ENCODE results near the gene MYO15B. TPM values are rescaled to one million over a fixed set of nuclear protein-coding genes. Genes with fewer than 3 reads are reported as not detected.

MYO15B gene
- total RNA-seq, 1 experiment from 2014 or later: under 0.01 TPM

GRCh38 chr17:75664099-75664549 is 76.5 kb downstream of the MYO15B start:
- DNase-seq (ENCODE audit: low read depth): no peak

GRCh38 chr17:75665981-75666380 is 78.4 kb downstream of the MYO15B start:
- no peak for DNase-seq (ENCODE audit: low read depth)

GRCh38 chr17:75666959-75667790 is 79.6 kb downstream of the MYO15B start, which contains the start of the genes RECQL5 and SAP30BP:
Gene RECQL5 (minus strand): TSS chr17:75667154. CDS start chr17:75666557, 597 bp downstream.
Gene SAP30BP (plus strand): TSS chr17:75667338. CDS start chr17:75667373, 35 bp downstream.
- peak; percentile 98 for DNase-seq (ENCODE audit: low read depth)

GRCh38 chr17:75667825-75668224 is 80.2 kb downstream of the MYO15B start:
- DNase-seq (ENCODE audit: low read depth): no peak

- no peak for DNase-seq (ENCODE audit: low read depth)
These were observed 80.9 kb downstream of the MYO15B start for GRCh38 chr17:75668489-75668888.

GRCh38 chr17:75670868-75671267 is 83.3 kb downstream of the MYO15B start:
- DNase-seq (ENCODE audit: low read depth): no peak

- no peak for DNase-seq (ENCODE audit: low read depth)
These were observed 84.4 kb downstream of the MYO15B start for GRCh38 chr17:75672011-75672410.

GRCh38 chr17:75673487-75673886 is 85.9 kb downstream of the MYO15B start:
- no peak for DNase-seq (ENCODE audit: low read depth)

Other genes with a start within 250 kb of the MYO15B start
- 95.7 and 113 TPM in 2 replicates for gene GRB2, start 182.1 kb upstream of the MYO15B start, total RNA-seq (2014; rRNA removed)
- 57.1 and 71.2 TPM in 2 replicates for gene TMEM94, start 131.2 kb upstream of the MYO15B start, total RNA-seq (2014; rRNA removed)
- gene CASKIN2, start 72.3 kb upstream of the MYO15B start, total RNA-seq (2014; rRNA removed): 7.7 and 9.2 TPM in 2 replicates
- gene TSEN54, start 71.3 kb upstream of the MYO15B start, total RNA-seq (2014; rRNA removed): 22.8 and 33.7 TPM in 2 replicates
- gene LLGL2, start 62.1 kb upstream of the MYO15B start, total RNA-seq (2014; rRNA removed): 0.06 and 1.0 TPM in 2 replicates
- 0.17 and 0.90 TPM in 2 replicates for gene SMIM5, start 45.6 kb downstream of the MYO15B start, total RNA-seq (2014; rRNA removed)
- gene RECQL5, start 79.4 kb downstream of the MYO15B start, total RNA-seq (2014; rRNA removed): 14.5 and 31.3 TPM in 2 replicates
- gene SAP30BP, start 79.5 kb downstream of the MYO15B start, total RNA-seq (2014; rRNA removed): 58.4 and 63.3 TPM in 2 replicates
- 0.17 and 5.5 TPM in 2 replicates for gene ITGB4, start 133.7 kb downstream of the MYO15B start, total RNA-seq (2014; rRNA removed)
- 65.4 and 66.3 TPM in 2 replicates for gene GALK1, start 177.4 kb downstream of the MYO15B start, total RNA-seq (2014; rRNA removed)
- 18.8 and 32.5 TPM in 2 replicates for gene UNK, start 197.0 kb downstream of the MYO15B start, total RNA-seq (2014; rRNA removed)